VCaP (cell line): ENCODE data around the gene PRAMEF12.

Experiments
- H3K27ac ChIP-seq: fragments of 450-650 bp; 2 replicates; pipeline ENCODE4 v1.5.1; 2017
- TF ChIP-seq, protein P1 (sequence below): fragments of 450-650 bp; conservative IDR thresholded peaks from 2 replicates; pipeline ENCODE4 v1.5.1; 2017; ENCODE audit warnings: mild to moderate bottlenecking, moderate library complexity

The PRAMEF12 gene

DNA sequence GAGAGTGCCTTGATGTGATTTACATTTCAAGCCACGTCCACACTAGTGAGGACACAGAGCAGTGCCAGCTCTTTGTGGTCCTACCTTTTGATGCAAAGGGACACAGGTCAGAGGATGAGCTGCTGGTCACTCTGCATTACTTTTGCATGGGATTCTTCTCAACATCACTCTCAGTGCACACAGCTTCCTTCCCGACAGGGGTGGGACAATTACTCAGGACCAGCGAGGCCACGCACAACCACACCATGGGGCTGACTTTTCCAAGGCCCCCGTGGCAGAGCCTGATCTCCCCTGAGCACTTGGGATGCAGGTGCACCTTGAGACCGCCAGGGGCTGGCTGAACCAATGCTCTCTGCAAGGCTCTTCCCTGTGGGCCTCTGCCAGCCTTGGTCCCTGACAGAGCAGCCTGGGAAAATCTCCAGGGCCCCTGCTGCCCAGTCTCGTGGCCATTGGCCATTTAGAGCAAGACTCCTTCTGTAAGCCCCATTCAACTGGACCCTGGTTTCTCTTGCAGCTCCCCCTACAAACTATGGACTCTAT, 13.2 kb upstream of the PRAMEF12 start:
- TF ChIP-seq, protein P1, sequence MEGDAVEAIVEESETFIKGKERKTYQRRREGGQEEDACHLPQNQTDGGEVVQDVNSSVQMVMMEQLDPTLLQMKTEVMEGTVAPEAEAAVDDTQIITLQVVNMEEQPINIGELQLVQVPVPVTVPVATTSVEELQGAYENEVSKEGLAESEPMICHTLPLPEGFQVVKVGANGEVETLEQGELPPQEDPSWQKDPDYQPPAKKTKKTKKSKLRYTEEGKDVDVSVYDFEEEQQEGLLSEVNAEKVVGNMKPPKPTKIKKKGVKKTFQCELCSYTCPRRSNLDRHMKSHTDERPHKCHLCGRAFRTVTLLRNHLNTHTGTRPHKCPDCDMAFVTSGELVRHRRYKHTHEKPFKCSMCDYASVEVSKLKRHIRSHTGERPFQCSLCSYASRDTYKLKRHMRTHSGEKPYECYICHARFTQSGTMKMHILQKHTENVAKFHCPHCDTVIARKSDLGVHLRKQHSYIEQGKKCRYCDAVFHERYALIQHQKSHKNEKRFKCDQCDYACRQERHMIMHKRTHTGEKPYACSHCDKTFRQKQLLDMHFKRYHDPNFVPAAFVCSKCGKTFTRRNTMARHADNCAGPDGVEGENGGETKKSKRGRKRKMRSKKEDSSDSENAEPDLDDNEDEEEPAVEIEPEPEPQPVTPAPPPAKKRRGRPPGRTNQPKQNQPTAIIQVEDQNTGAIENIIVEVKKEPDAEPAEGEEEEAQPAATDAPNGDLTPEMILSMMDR: no peak; the same call in 1 of the 2 replicates
- H3K27ac ChIP-seq: no peak overlapping the region

DNA sequence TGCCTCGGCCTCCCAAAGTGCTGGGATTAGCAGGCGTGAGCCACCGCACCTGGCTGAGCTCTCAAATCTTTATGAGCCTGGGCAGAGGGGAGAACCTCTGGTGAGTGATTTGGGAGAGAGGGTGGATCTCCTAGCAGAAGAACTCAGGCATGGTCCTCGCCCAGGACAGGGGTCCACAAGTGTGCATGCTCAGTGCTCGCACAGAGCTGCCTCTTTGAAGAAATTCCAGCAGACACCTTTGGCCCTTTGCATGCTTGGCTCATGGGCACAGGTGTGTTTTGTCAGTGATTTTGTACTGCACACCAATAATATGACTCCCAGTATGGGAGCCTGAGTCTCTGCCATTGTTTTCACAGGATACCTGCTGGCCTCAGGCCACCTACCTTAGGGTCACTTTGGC, 11.8 kb upstream of the PRAMEF12 start:
- TF ChIP-seq, protein P1: no peak
- H3K27ac ChIP-seq: no peak overlapping the region

DNA sequence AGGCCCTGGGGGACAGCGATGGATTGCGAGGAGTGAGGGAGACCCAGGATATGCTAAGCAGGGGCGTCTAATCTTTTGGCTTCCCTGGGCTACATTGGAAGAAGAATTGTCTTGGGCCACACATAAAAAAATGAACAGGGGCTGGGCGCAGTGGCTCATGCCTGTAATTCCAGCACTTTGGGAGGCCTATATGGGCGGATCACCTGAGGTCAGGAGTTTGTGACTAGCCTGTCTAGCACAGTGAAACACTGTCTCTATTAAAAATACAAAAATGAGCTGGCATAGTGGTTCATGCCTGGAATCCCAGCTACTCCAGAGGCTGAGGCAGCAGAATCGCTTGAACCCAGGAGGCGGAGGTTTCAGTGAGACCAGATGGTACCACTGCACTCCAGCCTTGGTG, 10.8 kb upstream of the PRAMEF12 start:
- no peak overlapping the region for H3K27ac ChIP-seq
- TF ChIP-seq, protein P1: no peak

GRCh38 chr1:12763479-12763878, 10.1 kb upstream of the PRAMEF12 start:
- TF ChIP-seq, protein P1: no peak

GRCh38 chr1:12764016-12764415, 9.5 kb upstream of the PRAMEF12 start:
- no peak overlapping the region for H3K27ac ChIP-seq
- TF ChIP-seq, protein P1: no peak

More at GRCh38 chr1:12763479-12763878, 10.1 kb upstream of the PRAMEF12 start:
- H3K27ac ChIP-seq: no peak overlapping the region

- TF ChIP-seq, protein P1: no peak
- no peak overlapping the region for H3K27ac ChIP-seq
These were observed 4.5 kb upstream of the PRAMEF12 start for GRCh38 chr1:12769031-12769430.

- TF ChIP-seq, protein P1: no peak
- H3K27ac ChIP-seq: no peak overlapping the region
These were observed 3.5 kb upstream of the PRAMEF12 start for GRCh38 chr1:12769976-12770505.
